GM13977 (cell line): ENCODE data around the gene FCHSD2.
"Not testable (repeated sequence)": the region's sequence is repeated elsewhere in the genome, so short reads cannot be mapped to it uniquely, and the experiment has no call there.

ENCODE experiments used
- DNase-seq: peaks from one replicate; pipeline ENCODE4 v3.0.0; 2012; ENCODE audit warnings: low spot score
- CTCF ChIP-seq: IDR thresholded peaks from 2 replicates; pipeline ENCODE4 v1.5.1; 2012; ENCODE audit warnings: mild to moderate bottlenecking, control low read depth; ENCODE audit not compliant: insufficient read depth; ENCODE audit errors: extremely low read depth, missing control alignments
- in situ Hi-C: fragments of 300-500 bp; cut with MboI; formaldehyde crosslinking; loops from one replicate; pipeline ENCODE4 v1.12.0; 2022; ENCODE audit warnings: low sequenced_read_pairs, low pct_unique_long_range_greater_than_20kb, mixed read lengths, inconsistent platforms; ENCODE audit not compliant: unreplicated experiment

Gene FCHSD2

DNA sequence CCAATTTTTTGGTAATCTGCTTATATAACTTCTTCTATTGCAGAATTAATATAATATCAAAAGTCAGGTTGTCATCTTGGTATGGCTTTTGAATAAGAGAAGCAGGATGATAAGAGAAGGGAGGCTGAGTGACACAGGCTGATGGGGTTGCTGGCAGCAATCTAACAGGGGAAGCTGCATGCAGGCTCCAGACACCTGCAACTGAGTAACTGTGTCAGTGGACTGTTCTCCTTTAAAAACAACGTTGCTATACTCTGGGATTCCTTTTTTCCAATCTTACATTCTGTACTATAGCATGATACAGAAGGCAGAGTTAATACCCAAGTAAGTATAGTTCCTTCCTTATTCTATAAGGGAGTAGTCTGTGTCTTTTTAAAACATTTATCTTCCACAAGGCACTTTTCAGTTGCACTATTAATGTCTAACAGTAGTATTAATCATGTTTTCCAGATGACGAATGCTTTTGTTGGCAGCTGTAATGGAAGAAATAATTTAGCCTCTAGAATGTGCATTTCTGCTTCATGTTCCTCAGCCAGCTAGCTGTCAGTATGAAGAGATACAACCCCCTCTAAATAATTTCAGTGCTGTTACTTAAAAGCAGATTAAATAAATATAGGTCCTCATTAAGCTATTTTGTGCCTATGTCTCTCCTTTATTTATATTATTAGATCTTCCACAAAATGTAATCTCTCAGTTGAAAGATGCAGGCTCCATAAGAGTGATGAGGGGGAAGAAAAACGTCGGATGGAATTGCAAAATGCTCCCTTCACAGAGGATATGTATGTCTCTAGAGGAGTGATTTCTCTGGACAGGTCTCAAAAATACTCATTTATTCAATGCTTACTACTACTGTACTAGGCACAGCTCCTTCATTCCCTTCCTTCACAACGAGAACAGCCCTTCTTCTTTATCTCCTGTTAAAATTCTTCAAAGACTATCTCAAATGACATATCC is 277.1 kb downstream of the FCHSD2 start:
- no peak for TF ChIP-seq CTCF
- in situ Hi-C loops: no loop called here
- no peak for DNase-seq

- no peak for DNase-seq
- in situ Hi-C loops: no loop called here
- TF ChIP-seq CTCF: no peak
These were observed 278.2 kb downstream of the FCHSD2 start for GRCh38 chr11:72863916-72864315.

DNA sequence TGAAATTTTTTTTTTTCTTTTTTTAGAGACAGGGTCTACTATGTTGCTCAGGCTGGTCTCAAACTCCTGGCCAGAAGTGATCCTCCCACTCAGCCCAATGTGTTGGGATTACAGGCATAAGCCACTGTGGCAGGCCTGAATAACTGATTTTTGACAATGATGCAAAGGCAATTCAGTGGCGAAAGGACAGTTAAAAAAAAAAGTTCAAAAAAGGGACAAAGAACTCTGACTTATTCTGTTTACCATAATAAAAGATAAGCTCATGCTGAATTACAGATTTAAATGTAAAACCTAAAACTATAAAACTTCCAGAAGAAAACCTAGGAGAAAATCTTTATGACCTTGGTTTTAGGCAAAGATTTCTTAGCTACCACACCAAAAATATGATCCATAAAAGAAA is 279.0 kb downstream of the FCHSD2 start:
- TF ChIP-seq CTCF: no peak
- DNase-seq: no peak
- in situ Hi-C loops: no loop called here

DNA sequence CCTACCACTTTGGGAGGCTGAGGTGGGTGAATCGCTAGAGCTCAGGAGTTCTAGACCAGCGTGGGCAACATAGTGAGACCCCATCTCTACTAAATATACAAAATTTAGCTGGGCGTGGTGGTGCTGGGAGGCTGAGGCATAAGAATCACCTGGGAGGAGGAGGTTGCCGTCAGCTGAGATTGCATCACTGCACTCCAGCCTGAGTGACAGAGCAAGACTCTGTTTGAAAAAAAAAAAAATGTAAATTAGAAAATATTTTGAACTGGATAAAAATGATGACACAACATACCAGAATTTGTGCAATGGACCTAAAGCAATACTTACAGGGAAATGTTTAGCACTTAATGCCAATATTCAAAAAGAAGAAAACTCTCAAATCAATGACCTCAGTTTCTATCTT is 281.5 kb downstream of the FCHSD2 start:
- TF ChIP-seq CTCF: no peak
- in situ Hi-C loops: no loop called here

GRCh38 chr11:72860010-72860409 is 282.1 kb downstream of the FCHSD2 start:
- no peak for TF ChIP-seq CTCF
- in situ Hi-C loops: no loop called here
- no peak for DNase-seq

More for the DNA sequence above, 281.5 kb downstream of the FCHSD2 start:
- no peak for DNase-seq

DNA sequence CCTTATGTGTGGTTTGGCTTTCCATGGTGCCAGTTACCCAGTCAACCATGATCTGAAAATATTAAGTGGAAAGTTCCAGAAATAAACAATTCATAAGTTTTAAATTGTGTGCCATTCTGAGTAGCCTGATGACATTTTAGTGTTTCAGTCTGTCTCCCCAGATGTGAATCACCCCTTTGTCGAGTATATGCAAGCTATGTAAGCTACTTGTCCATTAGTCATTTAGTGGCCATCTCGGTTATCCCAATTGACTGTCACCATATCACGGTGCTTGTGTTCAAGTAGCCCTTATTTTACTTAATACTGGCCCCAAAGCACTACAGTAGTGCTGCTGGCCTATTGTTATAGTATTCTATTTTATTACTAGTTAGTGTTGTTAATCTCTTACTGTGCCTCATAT is 283.0 kb downstream of the FCHSD2 start:
- in situ Hi-C loops: no loop called here
- no peak for DNase-seq

DNA sequence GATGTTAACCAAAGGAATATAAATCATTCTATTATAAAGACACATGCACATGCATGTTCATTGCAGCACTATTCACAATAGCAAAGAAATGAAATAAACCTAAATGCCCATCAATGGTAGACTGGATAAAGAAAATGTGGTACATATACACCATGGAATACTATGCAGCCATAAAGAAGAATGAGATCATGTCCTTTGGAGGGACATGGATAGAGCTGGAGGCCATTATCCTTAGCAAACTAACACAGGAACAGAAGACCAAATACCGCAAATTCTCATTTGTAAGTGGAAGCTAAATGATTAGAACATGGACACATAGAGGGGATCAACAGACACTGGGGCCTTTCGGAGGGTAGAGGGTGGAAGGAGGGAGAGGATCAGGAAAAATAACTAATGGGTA is 283.9 kb downstream of the FCHSD2 start:
- in situ Hi-C loops, DNase-seq: not testable (repeated sequence)

More for the DNA sequence above, 283.0 kb downstream of the FCHSD2 start:
- TF ChIP-seq CTCF: no peak
